ENCODE data around the gene SMIM41.

The SMIM41 gene

DNA sequence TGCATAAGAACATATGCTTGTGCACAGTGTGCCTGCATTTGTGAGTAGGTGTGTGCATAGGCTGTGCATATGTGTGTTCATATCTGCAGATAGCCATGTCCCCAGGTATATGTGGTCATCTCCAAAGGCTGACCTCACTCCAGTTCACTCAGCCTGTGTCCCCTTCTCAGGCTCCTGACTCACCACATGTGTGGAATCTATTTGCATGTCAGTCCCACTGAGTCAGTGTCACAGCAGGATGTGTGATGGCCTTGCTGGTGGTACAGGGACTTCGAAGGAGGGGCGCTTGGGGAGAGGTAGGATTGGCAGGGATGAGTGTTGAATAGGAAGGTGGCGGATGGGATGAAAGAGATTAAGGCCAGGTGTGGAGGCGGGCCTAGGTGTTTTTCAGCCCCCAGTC lies 76.8 kb downstream of the SMIM41 start:
- H3K27me3 ChIP-seq (replicated peaks; ENCODE audit: control insufficient read depth, insufficient read depth, low read length): no peaks in the 10 kb centered on the region; the same call in 1 of the 2 replicates
- no peak overlapping the region for H3K4me3 ChIP-seq (replicated peaks; ENCODE audit: low read depth, low read length)
- no peak for DNase-seq (ENCODE audit: extremely low read depth, insufficient read length)
- TF ChIP-seq, protein P1, sequence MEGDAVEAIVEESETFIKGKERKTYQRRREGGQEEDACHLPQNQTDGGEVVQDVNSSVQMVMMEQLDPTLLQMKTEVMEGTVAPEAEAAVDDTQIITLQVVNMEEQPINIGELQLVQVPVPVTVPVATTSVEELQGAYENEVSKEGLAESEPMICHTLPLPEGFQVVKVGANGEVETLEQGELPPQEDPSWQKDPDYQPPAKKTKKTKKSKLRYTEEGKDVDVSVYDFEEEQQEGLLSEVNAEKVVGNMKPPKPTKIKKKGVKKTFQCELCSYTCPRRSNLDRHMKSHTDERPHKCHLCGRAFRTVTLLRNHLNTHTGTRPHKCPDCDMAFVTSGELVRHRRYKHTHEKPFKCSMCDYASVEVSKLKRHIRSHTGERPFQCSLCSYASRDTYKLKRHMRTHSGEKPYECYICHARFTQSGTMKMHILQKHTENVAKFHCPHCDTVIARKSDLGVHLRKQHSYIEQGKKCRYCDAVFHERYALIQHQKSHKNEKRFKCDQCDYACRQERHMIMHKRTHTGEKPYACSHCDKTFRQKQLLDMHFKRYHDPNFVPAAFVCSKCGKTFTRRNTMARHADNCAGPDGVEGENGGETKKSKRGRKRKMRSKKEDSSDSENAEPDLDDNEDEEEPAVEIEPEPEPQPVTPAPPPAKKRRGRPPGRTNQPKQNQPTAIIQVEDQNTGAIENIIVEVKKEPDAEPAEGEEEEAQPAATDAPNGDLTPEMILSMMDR (IDR thresholded peaks at IDR 0.05; ENCODE audit: insufficient read depth, low read length, poor library complexity, severe bottlenecking): no peak
- no peaks in the 10 kb centered on the region for H3K36me3 ChIP-seq (ENCODE audit: control insufficient read depth, insufficient read depth, low read length)

DNA sequence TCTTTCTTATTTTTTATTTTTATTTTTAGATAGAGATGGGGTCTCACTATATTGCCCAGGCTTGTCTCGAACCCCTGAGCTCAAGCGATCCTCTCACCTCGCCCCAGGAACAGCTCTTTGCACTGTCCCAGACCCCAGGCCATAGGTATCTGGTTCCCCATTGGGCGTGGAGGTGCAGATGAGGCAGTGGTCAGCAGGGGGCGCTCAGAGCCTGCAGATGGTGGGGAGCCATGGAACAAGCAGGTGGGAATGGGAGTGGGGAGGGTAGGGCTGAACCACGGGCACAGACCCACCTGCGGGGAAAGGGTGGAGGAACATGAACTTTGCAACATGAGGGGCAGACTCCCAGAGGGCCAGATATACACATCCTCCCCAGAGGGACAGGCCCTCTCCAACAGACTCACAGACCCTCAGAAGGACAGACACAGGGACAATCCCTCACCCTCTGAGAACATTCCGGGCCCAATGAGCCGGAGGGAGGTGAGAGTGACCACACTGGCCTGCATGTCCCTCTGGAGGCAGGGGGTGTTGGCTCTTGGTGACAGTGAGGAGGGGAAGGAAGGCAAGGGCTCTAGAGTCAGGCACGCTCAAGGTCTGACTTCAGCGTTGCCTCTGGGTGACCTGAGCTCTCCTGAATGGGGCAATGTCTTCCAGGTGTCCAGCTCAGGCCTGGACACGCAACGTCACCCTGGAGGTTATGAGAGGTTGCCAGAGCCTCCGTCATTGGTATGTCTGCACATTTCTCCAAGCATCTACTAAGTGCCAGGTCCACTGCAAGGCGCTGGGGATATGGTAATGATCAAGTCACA lies 77.5 kb downstream of the SMIM41 start:
- TF ChIP-seq, protein P1 (IDR thresholded peaks at IDR 0.05; ENCODE audit: insufficient read depth, low read length, poor library complexity, severe bottlenecking): peak; percentile 98
- no peak overlapping the region for H3K4me3 ChIP-seq (replicated peaks; ENCODE audit: low read depth, low read length)
- DNase-seq (ENCODE audit: extremely low read depth, insufficient read length): peak; percentile 43
- no peaks in the 10 kb centered on the region for H3K36me3 ChIP-seq (ENCODE audit: control insufficient read depth, insufficient read depth, low read length)
- no peaks in the 10 kb centered on the region; the same call in 1 of the 2 replicates for H3K27me3 ChIP-seq (replicated peaks; ENCODE audit: control insufficient read depth, insufficient read depth, low read length)

DNA sequence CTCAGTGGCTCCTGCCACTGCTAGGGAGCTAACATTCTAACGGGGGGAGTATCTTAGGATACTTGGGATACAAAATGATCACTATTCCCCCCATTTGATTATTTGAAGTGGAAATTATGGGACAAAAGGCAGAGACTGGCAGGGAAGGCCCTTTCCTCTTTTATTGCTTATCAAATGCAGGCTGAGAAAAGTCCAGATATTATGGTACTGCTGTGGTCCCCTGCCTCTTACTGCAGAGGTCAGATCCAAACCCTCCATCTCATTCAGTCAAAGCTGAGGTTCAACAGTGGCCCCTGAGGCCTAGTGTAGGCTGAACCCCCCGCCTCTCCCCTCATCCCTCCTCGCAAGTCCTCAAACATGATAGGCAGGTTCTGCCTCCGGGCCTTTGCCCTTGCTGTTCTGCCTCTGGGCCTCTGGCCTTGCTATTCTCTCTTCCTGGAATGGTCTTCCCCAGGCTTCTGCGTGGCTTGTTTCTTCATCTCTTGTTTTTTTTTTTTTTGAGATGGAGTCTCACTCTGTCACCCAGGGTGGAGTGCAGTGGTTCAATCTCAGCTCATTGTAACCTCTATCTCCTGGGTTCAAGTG lies 78.2 kb downstream of the SMIM41 start:
- no peak for DNase-seq (ENCODE audit: extremely low read depth, insufficient read length)
- TF ChIP-seq, protein P1 (IDR thresholded peaks at IDR 0.05; ENCODE audit: insufficient read depth, low read length, poor library complexity, severe bottlenecking): no peak
- Histone ChIP-seq H3K36me3 (ENCODE audit: control insufficient read depth, insufficient read depth, low read length) (no peaks in the 10 kb centered on the region), H3K4me3 (replicated peaks; ENCODE audit: low read depth, low read length) (no peak overlapping the region), H3K27me3 (replicated peaks; ENCODE audit: control insufficient read depth, insufficient read depth, low read length) (no peaks in the 10 kb centered on the region; the same call in 1 of the 2 replicates)
